ENCODE data around the gene KIAA1217.

KIAA1217 gene

GRCh38 chr10:24570658-24571426 lies 361.9 kb downstream of the KIAA1217 start:
- Histone ChIP-seq H3K4me3 (ENCODE audit: low read length) (no peak overlapping the region), H3K4me2 (ENCODE audit: low read length) (no peak overlapping the region), H2AFZ (ENCODE audit: low read depth, low read length) (no peak overlapping the region), H3K36me3 (replicated peaks; ENCODE audit: low read depth, low read length) (no peaks in the 10 kb centered on the region), H3K9ac (ENCODE audit: low read length) (no peak overlapping the region), H3K79me2 (ENCODE audit: low read length) (no peaks in the 10 kb centered on the region), H3K27ac (ENCODE audit: low read length) (no peak overlapping the region), H3K4me1 (ENCODE audit: low read length) (no peaks in the 10 kb centered on the region), H3K9me3 (ENCODE audit: insufficient read depth, low read length) (no peaks in the 10 kb centered on the region), H4K20me1 (ENCODE audit: insufficient read depth, low read length) (no peaks in the 10 kb centered on the region), H3K27me3 (ENCODE audit: low read depth, low read length) (no peaks in the 10 kb centered on the region)
- no peak for TF ChIP-seq EZH2phosphoT487 (IDR thresholded peaks at IDR 0.05; ENCODE audit: low read depth)
- TF ChIP-seq, protein P1, sequence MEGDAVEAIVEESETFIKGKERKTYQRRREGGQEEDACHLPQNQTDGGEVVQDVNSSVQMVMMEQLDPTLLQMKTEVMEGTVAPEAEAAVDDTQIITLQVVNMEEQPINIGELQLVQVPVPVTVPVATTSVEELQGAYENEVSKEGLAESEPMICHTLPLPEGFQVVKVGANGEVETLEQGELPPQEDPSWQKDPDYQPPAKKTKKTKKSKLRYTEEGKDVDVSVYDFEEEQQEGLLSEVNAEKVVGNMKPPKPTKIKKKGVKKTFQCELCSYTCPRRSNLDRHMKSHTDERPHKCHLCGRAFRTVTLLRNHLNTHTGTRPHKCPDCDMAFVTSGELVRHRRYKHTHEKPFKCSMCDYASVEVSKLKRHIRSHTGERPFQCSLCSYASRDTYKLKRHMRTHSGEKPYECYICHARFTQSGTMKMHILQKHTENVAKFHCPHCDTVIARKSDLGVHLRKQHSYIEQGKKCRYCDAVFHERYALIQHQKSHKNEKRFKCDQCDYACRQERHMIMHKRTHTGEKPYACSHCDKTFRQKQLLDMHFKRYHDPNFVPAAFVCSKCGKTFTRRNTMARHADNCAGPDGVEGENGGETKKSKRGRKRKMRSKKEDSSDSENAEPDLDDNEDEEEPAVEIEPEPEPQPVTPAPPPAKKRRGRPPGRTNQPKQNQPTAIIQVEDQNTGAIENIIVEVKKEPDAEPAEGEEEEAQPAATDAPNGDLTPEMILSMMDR (IDR thresholded peaks at IDR 0.05; ENCODE audit: low read depth, low read length): no peak

DNA sequence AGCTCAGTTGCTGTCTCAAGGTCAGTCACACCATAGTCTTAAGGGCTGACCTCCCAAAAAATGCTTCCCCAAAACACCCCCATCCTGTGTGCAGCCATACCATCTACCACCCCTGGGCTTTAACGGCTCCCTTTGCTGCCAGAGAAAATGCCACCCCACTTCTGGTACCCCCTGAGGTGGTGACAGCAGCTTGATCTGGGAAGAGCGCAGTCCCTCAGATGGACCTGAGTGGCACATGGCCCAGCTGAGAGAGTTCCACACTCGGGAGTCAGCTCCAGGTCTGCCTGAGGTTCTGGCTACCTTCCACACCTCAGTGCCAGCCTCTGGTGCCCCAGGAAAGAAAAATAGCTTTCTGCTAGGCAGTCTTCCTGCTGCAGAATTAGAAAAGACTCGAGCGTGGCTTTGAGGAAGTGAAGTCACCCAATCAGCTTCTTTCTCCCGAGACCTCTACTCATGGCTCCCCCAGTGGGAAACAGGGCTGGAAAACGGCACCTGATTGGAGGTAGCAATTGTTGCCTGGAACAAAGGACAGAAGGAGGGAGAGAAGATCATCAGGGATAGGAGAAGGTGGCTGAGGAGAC lies 363.0 kb downstream of the KIAA1217 start:
- no peak overlapping the region for H3K9ac ChIP-seq (ENCODE audit: low read length)
- no peaks in the 10 kb centered on the region for H3K9me3 ChIP-seq (ENCODE audit: insufficient read depth, low read length)
- H3K4me3 ChIP-seq (ENCODE audit: low read length): peak overlapping the region; percentile 46; the same call in 1 of the 2 replicates
- H3K4me1 ChIP-seq (ENCODE audit: low read length): no peaks in the 10 kb centered on the region
- peak overlapping the region; percentile 48 for H3K4me2 ChIP-seq (ENCODE audit: low read length)
- H4K20me1 ChIP-seq (ENCODE audit: insufficient read depth, low read length): no peaks in the 10 kb centered on the region
- H3K36me3 ChIP-seq (replicated peaks; ENCODE audit: low read depth, low read length): no peaks in the 10 kb centered on the region
- no peaks in the 10 kb centered on the region for H3K79me2 ChIP-seq (ENCODE audit: low read length)
- H2AFZ ChIP-seq (ENCODE audit: low read depth, low read length): peak overlapping the region; percentile 74; the same call in 1 of the 2 replicates
- TF ChIP-seq, protein P1 (IDR thresholded peaks at IDR 0.05; ENCODE audit: low read depth, low read length): no peak
- TF ChIP-seq EZH2phosphoT487 (IDR thresholded peaks at IDR 0.05; ENCODE audit: low read depth): no peak
- no peaks in the 10 kb centered on the region for H3K27me3 ChIP-seq (ENCODE audit: low read depth, low read length)
- H3K27ac ChIP-seq (ENCODE audit: low read length): no peak overlapping the region

DNA sequence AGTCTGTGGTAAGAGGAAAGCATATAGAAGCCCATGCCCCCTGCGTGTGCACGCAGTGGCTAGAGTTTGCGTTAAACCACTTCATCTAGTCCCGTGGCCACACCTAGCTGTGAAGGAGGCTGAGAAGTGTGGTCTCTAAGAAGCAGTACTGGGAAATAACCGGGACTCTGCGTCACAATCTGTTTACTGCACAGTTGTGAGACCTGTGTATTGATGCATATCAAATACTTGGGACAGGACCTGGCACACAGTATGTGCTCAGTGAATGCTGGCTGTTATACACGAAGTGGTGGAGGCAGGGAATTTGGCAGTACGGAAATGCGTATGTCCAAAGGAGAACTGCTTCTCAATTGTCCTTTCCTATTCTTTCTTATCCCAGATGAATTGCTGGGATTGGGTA lies 365.2 kb downstream of the KIAA1217 start:
- Histone ChIP-seq H4K20me1 (ENCODE audit: insufficient read depth, low read length) (no peaks in the 10 kb centered on the region), H3K9ac (ENCODE audit: low read length) (no peak overlapping the region), H2AFZ (ENCODE audit: low read depth, low read length) (no peak overlapping the region), H3K27ac (ENCODE audit: low read length) (no peak overlapping the region), H3K4me1 (ENCODE audit: low read length) (no peaks in the 10 kb centered on the region), H3K27me3 (ENCODE audit: low read depth, low read length) (no peaks in the 10 kb centered on the region), H3K79me2 (ENCODE audit: low read length) (no peaks in the 10 kb centered on the region), H3K4me2 (ENCODE audit: low read length) (no peak overlapping the region), H3K9me3 (ENCODE audit: insufficient read depth, low read length) (no peaks in the 10 kb centered on the region), H3K36me3 (replicated peaks; ENCODE audit: low read depth, low read length) (no peaks in the 10 kb centered on the region), H3K4me3 (ENCODE audit: low read length) (no peak overlapping the region)
- no peak for TF ChIP-seq EZH2phosphoT487 (IDR thresholded peaks at IDR 0.05; ENCODE audit: low read depth)

DNA sequence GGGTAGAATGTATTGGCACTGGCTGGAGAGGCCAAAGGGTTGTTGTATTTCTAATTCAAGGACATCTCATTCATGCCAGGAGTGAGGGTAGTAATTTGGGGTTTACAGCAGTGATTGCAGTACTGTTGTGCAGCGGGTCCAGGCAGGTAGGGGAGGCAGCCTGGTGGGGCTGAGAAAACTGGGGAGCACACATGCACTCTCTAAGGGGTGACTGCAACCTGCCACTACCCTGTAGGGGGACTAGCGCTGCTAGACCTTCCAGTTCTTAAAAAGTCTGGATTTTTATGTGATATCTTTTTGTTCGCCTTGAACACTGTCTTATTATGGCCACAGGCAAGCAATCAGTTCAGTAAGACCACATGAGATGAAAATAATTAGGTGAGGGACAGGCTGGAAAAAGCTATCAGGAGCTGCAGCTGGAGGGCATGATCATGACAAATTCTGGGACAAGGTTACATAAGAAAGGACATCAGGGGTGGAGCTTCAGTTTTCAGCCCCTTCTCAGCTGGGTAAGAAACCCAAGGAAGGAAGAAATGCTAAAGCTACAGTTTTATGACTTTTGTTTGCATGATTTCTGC lies 365.7 kb downstream of the KIAA1217 start:
- Histone ChIP-seq H3K4me3 (ENCODE audit: low read length) (no peak overlapping the region), H3K4me1 (ENCODE audit: low read length) (no peaks in the 10 kb centered on the region), H4K20me1 (ENCODE audit: insufficient read depth, low read length) (no peaks in the 10 kb centered on the region), H3K27me3 (ENCODE audit: low read depth, low read length) (no peaks in the 10 kb centered on the region), H3K79me2 (ENCODE audit: low read length) (no peaks in the 10 kb centered on the region), H3K9me3 (ENCODE audit: insufficient read depth, low read length) (no peaks in the 10 kb centered on the region), H3K4me2 (ENCODE audit: low read length) (no peak overlapping the region), H3K9ac (ENCODE audit: low read length) (no peak overlapping the region), H2AFZ (ENCODE audit: low read depth, low read length) (no peak overlapping the region), H3K36me3 (replicated peaks; ENCODE audit: low read depth, low read length) (no peaks in the 10 kb centered on the region), H3K27ac (ENCODE audit: low read length) (no peak overlapping the region)
- TF ChIP-seq, protein P1 (IDR thresholded peaks at IDR 0.05; ENCODE audit: low read depth, low read length): no peak
- TF ChIP-seq EZH2phosphoT487 (IDR thresholded peaks at IDR 0.05; ENCODE audit: low read depth): no peak
